ENCODE measurements around the gene SERINC4.
A peak's percentile ranks its signal among the peaks of the same experiment; 100 is the strongest.
"Not testable (repeated sequence)": the region's sequence is repeated elsewhere in the genome, so short reads cannot be mapped to it uniquely, and the experiment has no call there.

Gene SERINC4

GRCh38 chr15:43748376-43748775, 51.6 kb downstream of the SERINC4 start:
- DNase-seq, result no peak

- DNase-seq, result not testable (repeated sequence)
These were observed 53.1 kb downstream of the SERINC4 start for GRCh38 chr15:43746903-43747309.

DNA sequence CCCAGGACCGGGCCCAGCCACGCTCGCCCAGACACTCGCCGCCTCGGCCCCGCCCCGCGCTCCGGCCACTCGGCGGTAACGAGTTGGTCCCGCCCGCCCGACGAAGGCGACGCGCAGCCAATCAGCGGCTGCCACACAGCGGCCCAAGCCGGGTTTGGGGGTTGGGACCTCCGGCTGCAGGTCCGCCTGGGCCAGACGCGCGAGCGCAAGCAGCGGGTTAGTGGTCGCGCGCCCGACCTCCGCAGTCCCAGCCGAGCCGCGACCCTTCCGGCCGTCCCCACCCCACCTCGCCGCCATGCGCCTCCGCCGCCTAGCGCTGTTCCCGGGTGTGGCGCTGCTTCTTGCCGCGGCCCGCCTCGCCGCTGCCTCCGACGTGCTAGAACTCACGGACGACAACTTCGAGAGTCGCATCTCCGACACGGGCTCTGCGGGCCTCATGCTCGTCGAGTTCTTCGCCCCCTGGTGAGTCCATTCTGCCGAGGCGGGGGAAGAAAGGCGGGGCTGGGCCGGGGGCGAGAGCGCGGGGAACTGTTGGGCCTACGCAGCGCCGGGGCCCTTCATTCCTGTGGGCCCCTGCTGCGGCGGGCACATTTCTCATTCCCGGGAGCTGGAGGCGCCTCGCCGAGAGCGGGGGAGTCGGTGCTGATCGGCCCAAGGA, 53.6 kb downstream of the SERINC4 start, which contains the start of gene PDIA3:
TSS of gene PDIA3 (plus strand) at position 194 of the 658 bp plus-strand sequence. CDS start at position 296, 102 bp downstream.
- peak; percentile 88 for DNase-seq
